GM12878 (cell line): ENCODE results near the gene DACH1. TPM values are rescaled to one million over a fixed set of nuclear protein-coding genes. Genes with fewer than 3 reads are reported as not detected.

Experiments
- ATAC-seq: fragments of 200-7000 bp; cut with Tn5 transposase; 3 replicates; pipeline ENCODE4 v1.9.1; 2020; ENCODE audit warnings: mild to moderate bottlenecking, moderate library complexity
- BruUV-seq: library from RNA; stranded (reverse); fragments of 400-500 nt; replicated peaks from 2 replicates; lab custom pipeline; 2021; lab: Mats Ljungman, UMichigan
- CTCF ChIA-PET: fragments of 300-600 bp; sonication (Branson Sonifier 250); formaldehyde crosslinking; extraction: SDS; loops from one replicate; lab custom pipeline; 2021; ENCODE audit warnings: inconsistent platforms; lab: Yijun Ruan, JAX
- POLR2A ChIA-PET: fragments of 350-600 bp; formaldehyde crosslinking; extraction: SDS; loops from one replicate; lab custom pipeline; 2021; ENCODE audit warnings: inconsistent platforms; lab: Charles Lee
- RAD21 ChIA-PET: fragments of 300-600 bp; sonication (Branson Sonifier 250); formaldehyde crosslinking; loops from one replicate; lab custom pipeline; 2023; ENCODE audit warnings: antibody characterized with exemption; ENCODE audit not compliant: unreplicated experiment; lab: Charles Lee
- SMC1A ChIA-PET: fragments of 300-600 bp; sonication (Branson Sonifier 250); formaldehyde crosslinking; loops from one replicate; lab custom pipeline; 2023; ENCODE audit not compliant: unreplicated experiment, uncharacterized antibody; lab: Charles Lee
- DNase-seq: peaks from one replicate; pipeline ENCODE4 v3.0.0-alpha.2; 2011; ENCODE audit warnings: low read depth, low spot score
- FAIRE-seq: peaks from 3 replicates; lab custom pipeline; 2011; peaks lifted over from hg19 to GRCh38; lab: Jason Lieb, UNC
- H2AFZ ChIP-seq: 2 replicates; pipeline ENCODE4 v1.6.0; 2011; ENCODE audit warnings: low read depth, low read length, control low read depth; ENCODE audit not compliant: control insufficient read depth
- H3K27ac ChIP-seq: 2 replicates; pipeline ENCODE4 v1.5.1; 2011; ENCODE audit warnings: control low read depth; ENCODE audit not compliant: control insufficient read depth, insufficient read depth
- H3K27me3 ChIP-seq, 2 experiments: replicated peaks in 1 of 2; 2 replicates each; pipeline versions ENCODE4 v1.6.0 to v1.6.1; 2011; ENCODE audit warnings: low read length in 1 of 2; ENCODE audit not compliant: control insufficient read depth in 2 of 2, insufficient read depth in 2 of 2
- H3K36me3 ChIP-seq, 2 experiments: 2 replicates each; pipeline ENCODE4 v1.5.1; 2011; ENCODE audit warnings: low read length in 1 of 2; ENCODE audit not compliant: control insufficient read depth in 2 of 2, insufficient read depth in 2 of 2
- H3K4me1 ChIP-seq: 2 replicates; pipeline ENCODE4 v1.6.1; 2011; ENCODE audit warnings: mild to moderate bottlenecking, low read length, moderate library complexity, mixed read lengths; ENCODE audit not compliant: control insufficient read depth, insufficient read depth
- H3K4me2 ChIP-seq: 2 replicates; pipeline ENCODE4 v1.6.0; 2011; ENCODE audit warnings: control low read depth; ENCODE audit not compliant: control insufficient read depth, insufficient read depth
- H3K4me3 ChIP-seq: fragments of 200-600 bp; sonication (generic); 2 replicates; pipeline ENCODE4 v1.5.1; 2016
- H3K79me2 ChIP-seq: 2 replicates; pipeline ENCODE4 v1.6.0; 2011; ENCODE audit warnings: low read length; ENCODE audit not compliant: control insufficient read depth, insufficient read depth
- H3K9ac ChIP-seq: 2 replicates; pipeline ENCODE4 v1.8.0; 2011; ENCODE audit warnings: low read length, control low read depth, mixed read lengths; ENCODE audit not compliant: control insufficient read depth, insufficient read depth
- H3K9me3 ChIP-seq: replicated peaks from 3 replicates; pipeline ENCODE4 v1.5.1; 2011; ENCODE audit warnings: mild to moderate bottlenecking, low read length; ENCODE audit not compliant: control insufficient read depth, insufficient read depth
- H4K20me1 ChIP-seq: 2 replicates; pipeline ENCODE4 v1.6.0; 2011; ENCODE audit not compliant: control insufficient read depth, insufficient read depth
- BMI1 ChIP-seq: fragments of 450-650 bp; IDR thresholded peaks from 2 replicates; pipeline ENCODE4 v1.6.1; 2016; ENCODE audit warnings: mild to moderate bottlenecking, moderate library complexity, borderline replicate concordance
- CBFB ChIP-seq: IDR thresholded peaks from 2 replicates; pipeline ENCODE4 v1.6.1; 2016; ENCODE audit warnings: antibody characterized with exemption, low read depth
- KLF5 ChIP-seq: fragments of 450-650 bp; IDR thresholded peaks from 2 replicates; pipeline ENCODE4 v1.6.1; 2014; ENCODE audit warnings: mild to moderate bottlenecking; ENCODE audit not compliant: partially characterized antibody
- STAT1 ChIP-seq: fragments of 450-650 bp; conservative IDR thresholded peaks from 2 replicates; pipeline ENCODE4 v1.6.1; 2014; ENCODE audit warnings: antibody characterized with exemption, mild to moderate bottlenecking
- ZNF384 ChIP-seq: IDR thresholded peaks from 2 replicates; pipeline ENCODE4 v1.6.1; 2012; ENCODE audit warnings: low read depth, mild to moderate bottlenecking, low read length, improper control_type of control experiment, borderline replicate concordance
- WGBS: methylation state at CpG from one replicate; pipeline ENCODE4 v1.1.6; 2016; ENCODE audit warnings: low lambda C conversion rate; ENCODE audit not compliant: insufficient replicate concordance, insufficient coverage; ENCODE audit errors: missing lambda C conversion rate; 5-methylcytosine and 5-hydroxymethylcytosine counted together
- in situ Hi-C: fragments of 300-500 bp; cut with MboI; formaldehyde crosslinking; loops from 9 replicates; pipeline ENCODE4 v1.14.3; 2018; ENCODE audit warnings: mixed read lengths
- intact Hi-C: fragments of 100-400 bp; cut with micrococcal nuclease; formaldehyde crosslinking; loops from one replicate; pipeline ENCODE4 v1.14.2; 2022; ENCODE audit not compliant: unreplicated experiment
- polyA plus RNA-seq, 11 experiments: library from polyadenylated mRNA; depleted of rRNA in 4 of 11; unstranded in 6 of 11; stranded (reverse) in 5 of 11; fragments of >200 nt; fragmentation: Nextera tagmentation in 4 of 11; fragmentation: Illumina TruSeq in 1 of 11; extraction: Ambion mirVana in 4 of 11; extraction: Trizol in 1 of 11; gene quantifications; 1 replicate in 1 of 11; 2 replicates in 10 of 11; pipeline versions ENCODE4 v1.2.1 to v1.2.3, GENCODE V29; 2011 to 2016; ENCODE audit warnings: inconsistent platforms in 2 of 11, missing spikeins in 2 of 11, low read depth in 1 of 11
- total RNA-seq, 4 experiments: library from RNA; depleted of rRNA in 3 of 4; stranded (reverse); fragments of >200 nt in 3 of 4; fragmentation: Illumina TruSeq in 1 of 4; extraction: Trizol in 1 of 4; gene quantifications; 2 replicates each; pipeline versions ENCODE4 v1.2.1 to v1.2.3, GENCODE V29; 2013 to 2021
- TF ChIP-seq, protein P1 (sequence below): fragments of 450-650 bp; formaldehyde crosslinking; IDR thresholded peaks from 2 replicates; pipeline ENCODE4 v1.4.0; 2022; ENCODE audit warnings: mild to moderate bottlenecking, moderate library complexity
- TF ChIP-seq, protein P2 (sequence below): fragments of 150-350 bp; IDR thresholded peaks from 2 replicates; pipeline ENCODE4 v1.6.1; 2014; ENCODE audit warnings: mild to moderate bottlenecking, low read depth, low read length
- TF ChIP-seq, protein P3 (sequence below): fragments of 450-650 bp; conservative IDR thresholded peaks from 2 replicates; pipeline ENCODE4 v1.6.1; 2017; ENCODE audit warnings: mild to moderate bottlenecking, moderate library complexity
- TF ChIP-seq, protein P4 (sequence below): IDR thresholded peaks from 2 replicates; pipeline ENCODE4 v1.6.1; 2012; ENCODE audit warnings: improper control_type of control experiment, low read depth, low read length; ENCODE audit not compliant: insufficient replicate concordance

Gene DACH1
- total and polyA plus RNA-seq, 10 of the 15 experiments (the other 5 are each of a cell fraction or from before 2014, with no cell fraction given) = 0.05 TPM; not detected in 9

DNA sequence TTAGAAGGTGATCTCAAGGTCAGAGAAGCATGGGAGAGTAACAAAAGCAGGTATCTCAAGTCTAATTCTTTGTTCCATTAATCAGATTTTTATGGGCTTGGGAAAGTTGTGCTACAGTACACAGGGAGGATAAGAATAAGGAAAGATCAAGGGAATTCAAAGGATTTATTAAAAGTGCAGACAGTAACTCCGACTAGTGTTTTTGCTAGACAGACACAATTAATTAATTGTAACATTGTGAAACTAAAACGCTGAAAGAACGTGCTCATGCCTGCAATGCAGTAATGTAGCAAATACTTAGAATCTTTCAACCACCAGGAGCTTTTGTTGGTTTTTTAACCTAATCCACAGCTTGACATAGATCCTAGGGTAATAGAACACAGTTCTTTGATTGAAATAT lies 221.5 kb downstream of the DACH1 start:
- intact Hi-C loops = no loop called here
- ATAC-seq (no peak), DNase-seq (no peak), FAIRE-seq (no peak)
- H4K20me1 ChIP-seq = no peaks in the 10 kb centered on the region
- no peak overlapping the region for H2AFZ ChIP-seq
- 37% methylated on average over 3 of the region's 3 CpGs for WGBS
- ChIA-PET CTCF (no interaction called here), RAD21 (interaction anchor here (0.7 kb wide), 1 partner anchor 1943 kb away, joined by 3 read pairs; no protein-coding TSS in a partner anchor), SMC1A (no interaction called here), POLR2A (no interaction called here)
- H3K27me3 ChIP-seq = no peaks in the 10 kb centered on the region
- H3K4me1 ChIP-seq = no peaks in the 10 kb centered on the region
- no peak overlapping the region for H3K4me3 ChIP-seq
- H3K79me2 ChIP-seq = no peaks in the 10 kb centered on the region
- no peak overlapping the region for H3K4me2 ChIP-seq
- BruUV-seq = no TSS peak
- no peaks in the 10 kb centered on the region for H3K36me3 ChIP-seq
- no peak overlapping the region for H3K9ac ChIP-seq
- in situ Hi-C loops = no loop called here
- H3K9me3 ChIP-seq = no peaks in the 10 kb centered on the region
- no peak for TF ChIP-seq STAT1
- TF ChIP-seq, protein P1, sequence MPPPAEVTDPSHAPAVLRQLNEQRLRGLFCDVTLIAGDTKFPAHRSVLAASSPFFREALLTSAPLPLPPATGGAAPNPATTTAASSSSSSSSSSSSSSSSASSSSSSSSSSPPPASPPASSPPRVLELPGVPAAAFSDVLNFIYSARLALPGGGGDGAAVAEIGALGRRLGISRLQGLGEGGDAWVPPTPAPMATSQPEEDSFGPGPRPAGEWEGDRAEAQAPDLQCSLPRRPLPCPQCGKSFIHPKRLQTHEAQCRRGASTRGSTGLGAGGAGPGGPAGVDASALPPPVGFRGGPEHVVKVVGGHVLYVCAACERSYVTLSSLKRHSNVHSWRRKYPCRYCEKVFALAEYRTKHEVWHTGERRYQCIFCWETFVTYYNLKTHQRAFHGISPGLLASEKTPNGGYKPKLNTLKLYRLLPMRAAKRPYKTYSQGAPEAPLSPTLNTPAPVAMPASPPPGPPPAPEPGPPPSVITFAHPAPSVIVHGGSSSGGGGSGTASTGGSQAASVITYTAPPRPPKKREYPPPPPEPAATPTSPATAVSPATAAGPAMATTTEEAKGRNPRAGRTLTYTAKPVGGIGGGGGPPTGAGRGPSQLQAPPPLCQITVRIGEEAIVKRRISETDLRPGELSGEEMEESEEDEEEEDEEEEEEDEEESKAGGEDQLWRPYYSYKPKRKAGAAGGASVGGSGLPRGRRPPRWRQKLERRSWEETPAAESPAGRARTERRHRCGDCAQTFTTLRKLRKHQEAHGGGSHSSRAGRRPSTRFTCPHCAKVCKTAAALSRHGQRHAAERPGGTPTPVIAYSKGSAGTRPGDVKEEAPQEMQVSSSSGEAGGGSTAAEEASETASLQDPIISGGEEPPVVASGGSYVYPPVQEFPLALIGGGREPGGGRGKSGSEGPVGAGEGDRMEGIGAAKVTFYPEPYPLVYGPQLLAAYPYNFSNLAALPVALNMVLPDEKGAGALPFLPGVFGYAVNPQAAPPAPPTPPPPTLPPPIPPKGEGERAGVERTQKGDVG (CRISPR knock-in tag) = no peak
- TF ChIP-seq, protein P2, sequence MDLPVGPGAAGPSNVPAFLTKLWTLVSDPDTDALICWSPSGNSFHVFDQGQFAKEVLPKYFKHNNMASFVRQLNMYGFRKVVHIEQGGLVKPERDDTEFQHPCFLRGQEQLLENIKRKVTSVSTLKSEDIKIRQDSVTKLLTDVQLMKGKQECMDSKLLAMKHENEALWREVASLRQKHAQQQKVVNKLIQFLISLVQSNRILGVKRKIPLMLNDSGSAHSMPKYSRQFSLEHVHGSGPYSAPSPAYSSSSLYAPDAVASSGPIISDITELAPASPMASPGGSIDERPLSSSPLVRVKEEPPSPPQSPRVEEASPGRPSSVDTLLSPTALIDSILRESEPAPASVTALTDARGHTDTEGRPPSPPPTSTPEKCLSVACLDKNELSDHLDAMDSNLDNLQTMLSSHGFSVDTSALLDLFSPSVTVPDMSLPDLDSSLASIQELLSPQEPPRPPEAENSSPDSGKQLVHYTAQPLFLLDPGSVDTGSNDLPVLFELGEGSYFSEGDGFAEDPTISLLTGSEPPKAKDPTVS = no peak
- TF ChIP-seq, protein P3, sequence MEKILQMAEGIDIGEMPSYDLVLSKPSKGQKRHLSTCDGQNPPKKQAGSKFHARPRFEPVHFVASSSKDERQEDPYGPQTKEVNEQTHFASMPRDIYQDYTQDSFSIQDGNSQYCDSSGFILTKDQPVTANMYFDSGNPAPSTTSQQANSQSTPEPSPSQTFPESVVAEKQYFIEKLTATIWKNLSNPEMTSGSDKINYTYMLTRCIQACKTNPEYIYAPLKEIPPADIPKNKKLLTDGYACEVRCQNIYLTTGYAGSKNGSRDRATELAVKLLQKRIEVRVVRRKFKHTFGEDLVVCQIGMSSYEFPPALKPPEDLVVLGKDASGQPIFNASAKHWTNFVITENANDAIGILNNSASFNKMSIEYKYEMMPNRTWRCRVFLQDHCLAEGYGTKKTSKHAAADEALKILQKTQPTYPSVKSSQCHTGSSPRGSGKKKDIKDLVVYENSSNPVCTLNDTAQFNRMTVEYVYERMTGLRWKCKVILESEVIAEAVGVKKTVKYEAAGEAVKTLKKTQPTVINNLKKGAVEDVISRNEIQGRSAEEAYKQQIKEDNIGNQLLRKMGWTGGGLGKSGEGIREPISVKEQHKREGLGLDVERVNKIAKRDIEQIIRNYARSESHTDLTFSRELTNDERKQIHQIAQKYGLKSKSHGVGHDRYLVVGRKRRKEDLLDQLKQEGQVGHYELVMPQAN = no peak
- TF ChIP-seq, protein P4, sequence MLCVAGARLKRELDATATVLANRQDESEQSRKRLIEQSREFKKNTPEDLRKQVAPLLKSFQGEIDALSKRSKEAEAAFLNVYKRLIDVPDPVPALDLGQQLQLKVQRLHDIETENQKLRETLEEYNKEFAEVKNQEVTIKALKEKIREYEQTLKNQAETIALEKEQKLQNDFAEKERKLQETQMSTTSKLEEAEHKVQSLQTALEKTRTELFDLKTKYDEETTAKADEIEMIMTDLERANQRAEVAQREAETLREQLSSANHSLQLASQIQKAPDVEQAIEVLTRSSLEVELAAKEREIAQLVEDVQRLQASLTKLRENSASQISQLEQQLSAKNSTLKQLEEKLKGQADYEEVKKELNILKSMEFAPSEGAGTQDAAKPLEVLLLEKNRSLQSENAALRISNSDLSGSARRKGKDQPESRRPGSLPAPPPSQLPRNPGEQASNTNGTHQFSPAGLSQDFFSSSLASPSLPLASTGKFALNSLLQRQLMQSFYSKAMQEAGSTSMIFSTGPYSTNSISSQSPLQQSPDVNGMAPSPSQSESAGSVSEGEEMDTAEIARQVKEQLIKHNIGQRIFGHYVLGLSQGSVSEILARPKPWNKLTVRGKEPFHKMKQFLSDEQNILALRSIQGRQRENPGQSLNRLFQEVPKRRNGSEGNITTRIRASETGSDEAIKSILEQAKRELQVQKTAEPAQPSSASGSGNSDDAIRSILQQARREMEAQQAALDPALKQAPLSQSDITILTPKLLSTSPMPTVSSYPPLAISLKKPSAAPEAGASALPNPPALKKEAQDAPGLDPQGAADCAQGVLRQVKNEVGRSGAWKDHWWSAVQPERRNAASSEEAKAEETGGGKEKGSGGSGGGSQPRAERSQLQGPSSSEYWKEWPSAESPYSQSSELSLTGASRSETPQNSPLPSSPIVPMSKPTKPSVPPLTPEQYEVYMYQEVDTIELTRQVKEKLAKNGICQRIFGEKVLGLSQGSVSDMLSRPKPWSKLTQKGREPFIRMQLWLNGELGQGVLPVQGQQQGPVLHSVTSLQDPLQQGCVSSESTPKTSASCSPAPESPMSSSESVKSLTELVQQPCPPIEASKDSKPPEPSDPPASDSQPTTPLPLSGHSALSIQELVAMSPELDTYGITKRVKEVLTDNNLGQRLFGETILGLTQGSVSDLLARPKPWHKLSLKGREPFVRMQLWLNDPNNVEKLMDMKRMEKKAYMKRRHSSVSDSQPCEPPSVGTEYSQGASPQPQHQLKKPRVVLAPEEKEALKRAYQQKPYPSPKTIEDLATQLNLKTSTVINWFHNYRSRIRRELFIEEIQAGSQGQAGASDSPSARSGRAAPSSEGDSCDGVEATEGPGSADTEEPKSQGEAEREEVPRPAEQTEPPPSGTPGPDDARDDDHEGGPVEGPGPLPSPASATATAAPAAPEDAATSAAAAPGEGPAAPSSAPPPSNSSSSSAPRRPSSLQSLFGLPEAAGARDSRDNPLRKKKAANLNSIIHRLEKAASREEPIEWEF = no peak
- TF ChIP-seq ZNF384 = no peak
- TF ChIP-seq CBFB = no peak
- TF ChIP-seq KLF5 = no peak
- no peak for TF ChIP-seq BMI1
- TF ChIP-seq, all 136 proteins: peak for 0
- no peak overlapping the region for H3K27ac ChIP-seq
